GM10266 (cell line): Measurements from ENCODE around the gene RPL7A.
"Not testable (repeated sequence)": the region's sequence is repeated elsewhere in the genome, so short reads cannot be mapped to it uniquely, and the experiment has no call there.

ENCODE experiments used
- DNase-seq: peaks from one replicate; pipeline ENCODE4 v3.0.0; 2012; ENCODE audit errors: extremely low spot score
- CTCF ChIP-seq: IDR thresholded peaks from 2 replicates; pipeline ENCODE4 v1.5.1; 2012; ENCODE audit warnings: mild to moderate bottlenecking, low read depth; ENCODE audit not compliant: control insufficient read depth, insufficient read depth; ENCODE audit errors: missing control alignments

The RPL7A gene

DNA sequence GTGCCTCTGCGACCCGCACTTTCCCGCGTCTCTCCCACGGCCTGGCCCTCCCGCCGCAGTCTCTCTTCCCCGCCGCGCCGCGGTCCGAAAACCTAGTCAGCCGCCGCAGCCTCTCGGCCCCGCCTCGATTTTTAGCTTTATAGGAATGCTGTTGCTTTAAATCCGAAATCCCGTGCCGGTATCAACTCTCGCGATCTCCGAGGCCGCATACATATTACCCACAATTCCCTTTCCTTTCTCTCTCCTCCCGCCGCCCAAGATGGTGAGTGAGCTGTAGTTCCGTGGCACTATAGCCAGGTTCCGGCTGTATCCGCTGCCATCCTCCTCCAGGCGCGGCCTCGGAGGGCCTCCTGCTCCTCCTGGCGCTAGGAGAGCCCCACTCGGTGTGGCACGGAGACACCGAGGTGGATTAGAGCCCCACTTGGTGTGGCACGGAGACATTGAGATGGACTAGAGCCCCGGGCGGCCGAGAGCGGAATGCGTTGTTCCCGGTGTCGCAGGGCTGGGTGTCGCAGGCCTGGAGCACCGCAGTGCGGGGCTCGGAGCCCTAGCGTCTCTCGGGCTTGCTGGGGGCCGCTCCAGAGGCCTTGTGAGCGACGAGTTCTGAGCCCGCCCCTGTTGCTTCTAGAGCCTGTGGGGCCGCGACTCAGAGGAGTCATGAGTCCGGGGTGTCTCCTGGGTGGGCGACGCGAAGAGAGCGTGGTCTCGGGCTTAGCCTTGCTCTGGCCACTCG, at the start of gene RPL7A, which contains the start of gene MED22:
RPL7A (plus strand) TSS at position 234 of the 733 bp plus-strand sequence; CDS start at position 260, 26 bp downstream.
MED22 (minus strand) TSS at position 147 of the 733 bp plus-strand sequence. CDS start 1,469 bp downstream, outside the sequence.
- peak; percentile 95 for DNase-seq
- TF ChIP-seq CTCF = no peak

DNA sequence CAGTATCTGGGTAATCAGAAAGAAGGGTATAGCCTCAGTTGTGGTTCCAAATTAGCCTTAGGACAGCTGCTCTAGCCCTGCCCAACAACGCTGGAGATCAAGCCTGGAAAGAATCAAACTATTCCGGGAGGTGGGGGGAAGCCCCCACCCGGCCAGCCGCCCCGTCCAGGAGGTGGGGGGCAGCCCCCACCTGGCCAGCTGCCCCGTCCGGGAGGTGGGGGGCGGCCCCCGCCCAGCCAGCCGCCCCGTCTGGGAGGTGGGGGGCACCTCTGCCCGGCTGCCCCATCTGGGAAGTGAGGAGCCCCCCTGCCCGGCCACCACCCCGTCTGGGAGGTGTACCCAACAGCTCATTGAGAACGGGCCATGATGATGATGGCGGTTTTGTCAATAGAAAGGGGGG, 48.0 kb upstream of the RPL7A start:
- not testable (repeated sequence) for DNase-seq

DNA sequence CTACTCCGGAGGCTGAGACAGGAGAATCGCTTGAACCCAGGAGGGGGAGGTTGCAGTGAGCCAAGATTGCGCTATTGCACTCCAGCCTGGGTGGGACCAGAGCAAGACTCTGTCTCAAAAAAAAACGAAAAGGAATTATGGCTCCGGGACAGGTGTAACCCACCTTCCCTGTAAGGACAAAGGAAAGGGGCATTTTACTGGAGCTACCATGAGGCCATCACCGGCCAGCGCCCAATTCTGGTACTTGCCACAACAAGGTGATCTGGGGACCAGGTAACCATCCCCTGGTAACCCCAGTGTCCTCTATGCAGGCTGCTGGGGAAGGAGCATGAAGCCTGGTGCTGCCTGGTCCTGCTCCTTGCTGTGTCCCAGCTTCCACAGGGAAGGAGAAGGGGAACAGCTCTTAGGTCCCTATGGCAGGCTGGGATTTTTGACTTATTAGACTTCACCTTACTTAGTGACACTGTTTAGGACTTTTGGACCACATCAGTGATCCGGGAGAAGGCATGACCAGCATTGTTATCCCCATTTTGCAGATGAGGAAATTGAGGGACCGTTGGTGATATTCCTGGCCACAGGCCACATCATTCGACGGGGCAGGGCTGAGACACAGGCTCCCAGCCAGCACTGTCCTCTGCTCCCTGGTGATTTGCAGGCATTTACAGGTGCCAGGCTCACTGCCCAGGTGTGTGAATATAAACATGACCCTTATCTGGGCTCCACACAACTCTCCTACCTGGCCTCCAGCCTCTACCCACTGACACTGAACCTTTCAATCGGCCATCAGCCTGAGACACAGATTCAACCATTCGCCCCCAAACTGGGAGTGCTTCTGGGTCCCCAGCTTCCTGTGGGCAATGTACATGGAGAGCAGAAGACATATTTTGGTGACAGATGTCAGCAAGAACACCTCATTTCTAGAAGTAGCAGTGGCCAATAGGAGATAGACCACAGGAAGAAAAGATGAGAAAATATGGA, 46.5 kb upstream of the RPL7A start:
- no peak for TF ChIP-seq CTCF
- no peak for DNase-seq

GRCh38 chr9:133303266-133304157, 44.5 kb upstream of the RPL7A start:
- no peak for TF ChIP-seq CTCF
- no peak for DNase-seq

- DNase-seq = no peak
- TF ChIP-seq CTCF = no peak
These were observed 43.9 kb upstream of the RPL7A start for GRCh38 chr9:133304158-133304470.

- no peak for DNase-seq
- TF ChIP-seq CTCF = no peak
These were observed 43.3 kb upstream of the RPL7A start for GRCh38 chr9:133304477-133305377.

DNA sequence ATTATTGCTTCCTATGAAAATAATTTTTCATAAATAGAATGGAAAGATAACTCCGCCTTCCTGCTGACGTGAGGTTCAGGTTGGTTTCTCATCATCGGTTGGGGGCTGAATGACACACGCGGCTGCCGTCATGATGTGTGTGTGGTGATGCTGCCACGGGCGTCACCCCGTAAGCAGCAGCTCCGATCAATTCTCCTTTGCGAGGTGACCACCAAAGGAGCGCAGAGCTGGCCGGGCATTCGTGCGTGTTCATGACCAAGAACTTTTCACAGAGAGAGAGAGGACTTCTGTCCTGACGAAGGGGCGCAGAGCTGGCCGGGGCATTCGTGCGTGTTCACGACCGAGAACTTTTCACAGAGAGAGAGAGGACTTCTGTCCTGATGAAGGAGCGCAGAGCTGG, 42.3 kb upstream of the RPL7A start:
- DNase-seq = no peak
- no peak for TF ChIP-seq CTCF
